Hematopoietic multipotent progenitor cell treated with erythropoietin and hydrocortisone succinate and interleukin-3 and kit ligand, for 8 days (in vitro differentiated cells): ENCODE measurements around the gene ATP13A5.

Source experiments
- DNase-seq: peaks from one replicate; pipeline ENCODE4 v3.0.0-alpha.2; 2015

Gene ATP13A5

GRCh38 chr3:193378706-193379105 is at the start of gene ATP13A5:
ATP13A5 (minus strand) TSS chr3:193378753; CDS start chr3:193378725, 28 bp downstream.
- no peak for DNase-seq

- DNase-seq: no peak
These were observed 40.2 kb upstream of the ATP13A5 start for GRCh38 chr3:193418576-193419373.

GRCh38 chr3:193416629-193417028 is 38.1 kb upstream of the ATP13A5 start:
- DNase-seq: no peak

GRCh38 chr3:193407688-193408087 is 29.1 kb upstream of the ATP13A5 start:
- no peak for DNase-seq

GRCh38 chr3:193407112-193407511 is 28.6 kb upstream of the ATP13A5 start:
- DNase-seq: no peak

- no peak for DNase-seq
These were observed 24.8 kb upstream of the ATP13A5 start for GRCh38 chr3:193403307-193403706.

GRCh38 chr3:193400304-193400703 is 21.8 kb upstream of the ATP13A5 start:
- DNase-seq: no peak

GRCh38 chr3:193396451-193397244 is 18.1 kb upstream of the ATP13A5 start:
- DNase-seq: no peak

GRCh38 chr3:193391902-193392301 is 13.3 kb upstream of the ATP13A5 start:
- no peak for DNase-seq

- DNase-seq: no peak
These were observed 10.8 kb upstream of the ATP13A5 start for GRCh38 chr3:193389335-193389734.

- no peak for DNase-seq
These were observed 9.8 kb upstream of the ATP13A5 start for GRCh38 chr3:193388361-193388760.

- no peak for DNase-seq
These were observed 9.0 kb upstream of the ATP13A5 start for GRCh38 chr3:193387596-193387995.

- no peak for DNase-seq
These were observed 962 bp downstream of the ATP13A5 start for GRCh38 chr3:193377591-193377990.

- DNase-seq: no peak
These were observed 2.9 kb downstream of the ATP13A5 start for GRCh38 chr3:193375614-193376013.

- no peak for DNase-seq
These were observed 5.8 kb downstream of the ATP13A5 start for GRCh38 chr3:193372783-193373182.

- DNase-seq: no peak
These were observed 10.7 kb downstream of the ATP13A5 start for GRCh38 chr3:193367868-193368267.

- no peak for DNase-seq
These were observed 21.3 kb downstream of the ATP13A5 start for GRCh38 chr3:193357291-193357690.

- no peak for DNase-seq
These were observed 24.1 kb downstream of the ATP13A5 start for GRCh38 chr3:193354423-193354822.

- DNase-seq: no peak
These were observed 27.8 kb downstream of the ATP13A5 start for GRCh38 chr3:193350744-193351143.

GRCh38 chr3:193348686-193349085 is 29.9 kb downstream of the ATP13A5 start:
- no peak for DNase-seq

- no peak for DNase-seq
These were observed 30.7 kb downstream of the ATP13A5 start for GRCh38 chr3:193347521-193348501.

GRCh38 chr3:193346259-193346658 is 32.3 kb downstream of the ATP13A5 start:
- DNase-seq: no peak

- no peak for DNase-seq
These were observed 33.1 kb downstream of the ATP13A5 start for GRCh38 chr3:193345431-193345830.
